ENCODE data around the gene GCSAML.

GCSAML gene

GRCh38 chr1:247574236-247574635 lies 25.3 kb downstream of the GCSAML start:
- no peak for DNase-seq (ENCODE audit: low read depth in 2 of 2, low spot score in 1 of 2)

GRCh38 chr1:247574664-247575063 lies 25.7 kb downstream of the GCSAML start:
- DNase-seq (ENCODE audit: low read depth in 2 of 2, low spot score in 1 of 2), result no peak

- no peak for DNase-seq (ENCODE audit: low read depth in 2 of 2, low spot score in 1 of 2)
Measured at GRCh38 chr1:247576514-247576913, 27.6 kb downstream of the GCSAML start.

DNA sequence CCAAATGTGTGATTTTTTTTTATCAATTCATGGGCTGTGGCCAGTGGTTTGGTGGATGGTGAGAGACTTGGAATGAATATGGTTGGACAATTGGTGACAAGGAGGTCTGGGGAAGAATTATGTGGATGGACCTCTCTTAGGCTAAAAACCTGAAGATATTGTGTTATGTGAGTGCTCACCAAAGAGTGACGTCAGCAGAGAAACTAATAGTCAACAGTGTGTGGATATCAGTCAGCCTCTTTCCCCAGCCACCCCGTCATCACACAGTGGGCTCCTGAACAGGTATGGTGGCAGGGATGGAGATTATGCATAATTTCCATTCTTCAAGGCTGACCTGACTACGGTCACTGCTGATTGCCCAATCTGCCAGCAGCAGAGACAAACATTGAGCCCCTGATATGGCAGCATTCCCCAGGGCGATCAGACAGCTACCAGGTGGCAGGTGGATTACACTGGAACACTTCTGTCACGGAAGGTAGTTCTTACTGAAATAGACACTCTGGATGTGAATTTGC lies 30.1 kb downstream of the GCSAML start:
- no peak for DNase-seq (ENCODE audit: low read depth in 2 of 2, low spot score in 1 of 2)

GRCh38 chr1:247588060-247588459 lies 39.1 kb downstream of the GCSAML start, which contains the start of gene OR2G2:
TSS of gene OR2G2 (plus strand) at chr1:247588360. CDS start at chr1:247588360, 0 bp downstream.
- no peak for DNase-seq (ENCODE audit: low read depth in 2 of 2, low spot score in 1 of 2)

- DNase-seq (ENCODE audit: low read depth in 2 of 2, low spot score in 1 of 2), result no peak
Measured at GRCh38 chr1:247605286-247605685, 56.4 kb downstream of the GCSAML start, which contains the start of gene OR2G3. TSS of gene OR2G3 (plus strand) at chr1:247605586. CDS start at chr1:247605586, 0 bp downstream.

DNA sequence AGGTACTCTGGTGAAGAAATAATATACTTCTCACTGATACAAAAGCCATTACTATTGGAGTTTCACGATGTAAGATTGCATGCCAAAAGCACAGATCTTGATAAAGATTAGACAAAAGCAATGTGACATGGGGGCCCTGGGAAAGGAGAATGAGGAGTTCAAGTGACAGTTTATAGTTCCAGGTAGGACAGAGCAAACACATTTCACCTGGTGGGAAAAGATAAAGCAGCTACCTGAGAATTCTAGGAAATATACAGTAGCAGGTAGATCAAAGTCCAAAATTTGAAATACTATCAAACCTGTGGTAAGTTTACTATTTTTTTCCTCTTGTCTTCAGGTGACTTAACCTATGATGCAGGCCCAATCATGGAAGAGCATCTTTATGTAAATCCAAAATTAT lies 64.5 kb downstream of the GCSAML start:
- no peak for DNase-seq (ENCODE audit: low read depth in 2 of 2, low spot score in 1 of 2)

- no peak for DNase-seq (ENCODE audit: low read depth in 2 of 2, low spot score in 1 of 2)
Measured at GRCh38 chr1:247614625-247615024, 65.7 kb downstream of the GCSAML start.

All from stimulated activated CD8-positive, alpha-beta memory T cell treated with anti-CD3 and anti-CD28 coated beads, Interleukin-4, amount 100 ng/mL, for 1 hour (primary cell).